Tibial nerve (tissue), 4 donors: ENCODE measurements around the gene SMAD5. TPM values are rescaled to one million over a fixed set of nuclear protein-coding genes. Genes with fewer than 3 reads are reported as not detected.
A peak's percentile ranks its signal among the peaks of the same experiment; 100 is the strongest.

Experiments
- DNase-seq, 2 donors: peaks; one replicate each; pipeline ENCODE4 v3.0.0-alpha.2; 2019; ENCODE audit warnings: low spot score in 2 of 2
- H3K27ac ChIP-seq, 4 donors: fragments of 200-600 bp; sonication (generic) in 3 of 4; one replicate each; pipeline ENCODE4 v1.5.1; 2017 to 2019; ENCODE audit warnings: mild to moderate bottlenecking in 1 of 4
- H3K27me3 ChIP-seq, 2 donors: fragments of 200-600 bp; sonication (generic) in 1 of 2; one replicate each; pipeline versions ENCODE4 v1.5.1 to v1.6.0; 2017 to 2019
- H3K36me3 ChIP-seq, 3 donors: fragments of 200-600 bp; sonication (generic); one replicate each; pipeline ENCODE4 v1.5.1; 2018 to 2019
- H3K4me1 ChIP-seq, 4 donors: fragments of 200-600 bp; sonication (generic) in 3 of 4; one replicate each; pipeline ENCODE4 v1.5.1; 2017 to 2019
- H3K4me3 ChIP-seq, 4 donors: fragments of 200-600 bp; sonication (generic) in 3 of 4; one replicate each; pipeline ENCODE4 v1.5.1; 2017 to 2019; ENCODE audit warnings: mild to moderate bottlenecking in 1 of 4, moderate library complexity in 1 of 4
- H3K9me3 ChIP-seq, 4 donors: fragments of 200-600 bp; sonication (generic) in 3 of 4; one replicate each; pipeline ENCODE4 v1.5.1; 2017 to 2019
- CTCF ChIP-seq, 5 experiments: fragments of 200-600 bp in 3 of 5; fragments of 450-650 bp in 2 of 5; sonication (generic) in 3 of 5; IDR thresholded peaks; one replicate each; pipeline ENCODE4 v1.5.1; 2016 to 2019; ENCODE audit warnings: antibody characterized with exemption in 5 of 5, mild to moderate bottlenecking in 3 of 5, moderate library complexity in 2 of 5
- EP300 ChIP-seq, 2 donors: sonication (generic); formaldehyde crosslinking; IDR thresholded peaks; one replicate each; pipeline ENCODE4 v1.6.1; 2017; ENCODE audit warnings: antibody characterized with exemption in 2 of 2, mild to moderate bottlenecking in 1 of 2
- POLR2A ChIP-seq, 2 donors: fragments of 450-650 bp; IDR thresholded peaks; one replicate each; pipeline ENCODE4 v1.6.1; 2017; ENCODE audit warnings: antibody characterized with exemption in 2 of 2, mild to moderate bottlenecking in 2 of 2, moderate library complexity in 2 of 2
- WGBS, 2 donors: methylation state at CpG; one replicate each; pipeline ENCODE4 v1.1.5; 2018; 5-methylcytosine and 5-hydroxymethylcytosine counted together
- total RNA-seq, 4 donors: library from RNA; depleted of rRNA; stranded (reverse); fragments of >200 nt; gene quantifications; one replicate each; pipeline ENCODE4 v1.1.0, GENCODE V29; 2016

Gene SMAD5
- total RNA-seq, 4 donors from 2014 or later: 34.5 to 65.5 (median 54.3) TPM

DNA sequence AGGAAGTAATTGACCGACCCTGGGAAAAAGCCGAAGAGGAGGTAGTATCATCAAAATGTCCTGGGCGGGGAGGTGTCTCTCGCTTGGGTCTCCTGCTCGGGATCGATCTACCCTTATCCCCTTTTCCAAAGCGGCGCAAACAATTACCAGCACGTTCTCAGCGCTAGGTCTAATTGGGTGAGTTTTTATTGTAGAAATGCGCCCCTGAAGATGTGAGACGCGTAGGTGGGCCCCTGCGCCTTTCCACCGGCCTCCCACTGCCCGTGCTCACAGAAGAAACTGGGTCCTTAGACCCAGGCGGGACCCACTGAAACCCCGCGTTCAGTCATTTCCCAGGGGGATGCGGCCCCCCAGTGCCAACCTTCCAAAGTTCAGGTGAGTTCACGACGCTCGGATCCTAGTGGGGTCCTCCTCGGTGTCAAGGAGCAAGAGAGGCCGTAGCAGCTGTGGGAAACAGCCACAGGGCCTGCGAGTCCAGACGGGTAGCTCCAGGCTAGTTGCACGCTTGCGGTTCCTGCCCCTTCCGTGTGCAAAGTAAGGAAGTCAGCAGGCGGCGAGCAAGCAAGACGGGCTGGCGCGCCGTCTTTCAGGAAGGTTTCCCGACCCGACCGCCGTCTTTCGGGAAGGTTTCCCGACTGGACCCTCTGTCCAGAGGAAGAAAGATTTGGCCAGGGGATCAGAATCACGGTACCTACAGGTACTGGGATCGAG lies 58.8 kb downstream of the SMAD5 start:
- Histone ChIP-seq H3K9me3 (no peaks in the 10 kb centered on the region), H3K27me3 (peaks cover 0 to 50% of the 10 kb centered on the region in 2 donors), H3K4me1 (peaks cover 0 to 36% (median 16%) of the 10 kb centered on the region in 4 donors), H3K36me3 (peaks cover 0 to 33% (median 0%) of the 10 kb centered on the region in 3 donors), H3K4me3 (peak overlapping the region in 3 of 4 donors; percentile 22 to 40 (median 33)), H3K27ac (no peak overlapping the region)
- 16 to 25% methylated on average over 43 to 44 of the region's 44 CpGs for WGBS, 2 donors
- TF ChIP-seq POLR2A (IDR thresholded peaks at IDR 0.05) (no peak), EP300 (IDR thresholded peaks at IDR 0.05) (no peak), CTCF (IDR thresholded peaks at IDR 0.05) (no peak)
- DNase-seq: no peak

DNA sequence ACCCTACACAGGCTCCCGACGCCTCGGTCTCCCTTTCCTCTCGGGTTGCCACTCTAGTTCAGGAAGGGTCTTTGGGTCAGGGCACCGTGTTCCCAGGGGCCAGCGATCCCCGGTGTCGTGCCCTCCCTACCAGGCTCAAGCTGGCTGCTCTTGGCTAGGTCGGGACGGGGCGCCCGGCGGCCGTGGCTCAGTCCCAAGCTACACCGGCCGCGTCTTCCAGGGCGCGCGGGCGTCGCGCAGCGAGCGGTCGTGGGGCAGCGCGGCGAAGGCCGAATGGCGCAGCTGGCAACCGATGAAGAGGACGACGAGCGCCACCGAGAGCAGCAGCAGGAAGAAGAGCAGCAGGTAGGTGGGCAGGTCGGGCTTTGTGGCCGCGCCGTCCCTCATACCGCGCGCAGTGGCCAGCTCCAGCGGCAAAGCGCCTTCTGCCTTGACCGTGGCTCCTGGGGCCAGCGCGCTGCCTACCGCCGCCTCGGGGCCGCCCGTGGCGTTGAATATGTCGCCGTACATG lies 59.4 kb downstream of the SMAD5 start:
- Histone ChIP-seq H3K27me3 (peaks cover 0 to 50% of the 10 kb centered on the region in 2 donors), H3K4me1 (peaks cover 0 to 36% (median 16%) of the 10 kb centered on the region in 4 donors), H3K9me3 (no peaks in the 10 kb centered on the region), H3K27ac (no peak overlapping the region), H3K36me3 (peaks cover 0 to 27% (median 0%) of the 10 kb centered on the region in 3 donors), H3K4me3 (peak overlapping the region; percentile 7 to 40 (median 28))
- 3% methylated on average over 33 to 43 of the region's 56 CpGs for WGBS, 2 donors
- DNase-seq: no peak
- TF ChIP-seq POLR2A (IDR thresholded peaks at IDR 0.05): no peak
- no peak for TF ChIP-seq EP300 (IDR thresholded peaks at IDR 0.05)
- no peak for TF ChIP-seq CTCF (IDR thresholded peaks at IDR 0.05)

DNA sequence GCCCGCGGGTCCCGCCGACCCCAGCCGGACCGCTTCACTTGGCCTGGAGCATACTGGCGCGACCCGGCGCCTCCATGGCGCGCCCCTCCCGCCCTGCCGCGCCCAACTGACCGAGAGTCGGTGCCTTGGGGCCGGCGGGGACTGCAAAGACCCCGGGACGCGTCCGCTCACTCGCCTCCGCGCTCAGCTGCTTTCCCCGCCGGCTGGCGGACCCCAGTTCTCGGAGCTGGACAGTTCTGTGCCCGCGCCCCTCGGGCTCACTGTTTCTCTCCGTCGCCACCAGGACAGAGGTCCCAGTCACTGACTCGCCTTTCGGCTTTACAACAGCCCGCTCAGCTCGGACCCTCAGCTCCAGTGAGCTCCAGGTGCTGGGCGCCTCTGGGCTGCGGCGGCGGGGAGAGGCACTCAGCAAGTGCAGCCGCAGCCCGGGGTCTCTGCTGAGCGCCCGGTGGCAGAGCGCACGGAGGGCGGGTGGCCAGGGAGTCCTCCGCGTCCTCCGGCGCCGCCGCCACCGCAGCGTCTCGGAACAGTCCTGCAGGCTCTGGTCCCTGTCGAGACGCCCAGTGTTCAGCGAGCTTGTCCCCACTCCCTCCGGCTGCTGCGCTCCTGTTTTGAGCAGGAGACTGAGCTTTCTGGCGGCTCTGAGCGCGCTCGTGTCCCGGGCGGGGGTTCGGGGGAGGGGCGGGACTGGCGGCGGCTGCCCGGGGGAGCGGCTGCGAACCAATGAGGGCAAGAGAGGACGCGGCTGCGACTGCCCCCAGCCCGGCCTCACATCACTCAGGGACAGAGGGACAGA lies 60.1 kb downstream of the SMAD5 start, which contains the start of gene SMIM32:
SMIM32 (minus strand) TSS at position 637 of the 796 bp plus-strand sequence. CDS start 638 bp downstream, outside the sequence.
- peaks cover 0 to 50% of the 10 kb centered on the region in 2 donors for H3K27me3 ChIP-seq
- DNase-seq: no peak

DNA sequence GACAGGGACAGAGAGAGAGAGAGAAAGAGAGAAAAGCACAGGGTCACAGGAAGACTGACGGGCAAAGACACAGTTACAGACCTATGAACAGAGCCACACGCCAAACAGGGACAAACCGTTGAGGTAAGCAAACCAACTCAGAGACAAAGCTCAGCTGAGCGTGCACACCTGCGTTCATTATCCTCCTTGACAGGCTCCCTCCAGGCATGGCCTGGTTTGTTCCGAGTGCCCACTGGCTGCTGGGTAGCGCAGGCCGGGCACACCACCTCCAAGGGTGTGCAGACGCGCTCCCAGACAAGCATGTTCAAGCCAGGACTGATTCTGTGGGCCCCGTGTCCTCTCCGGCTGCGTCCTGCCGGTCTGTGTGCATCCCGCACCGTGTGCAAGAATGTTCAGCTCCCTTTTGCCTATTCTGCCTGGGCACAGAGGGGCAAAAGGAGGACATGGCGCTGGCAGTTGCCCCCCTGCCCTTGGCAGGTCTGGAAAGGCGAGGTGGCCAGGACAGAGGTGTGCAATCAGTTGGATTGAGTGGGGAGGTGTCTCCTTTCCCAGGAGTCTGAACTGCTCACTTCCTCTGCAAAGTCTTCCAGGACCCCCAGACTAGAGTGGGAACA lies 60.8 kb downstream of the SMAD5 start:
- 40 to 69% methylated on average over 8 to 18 of the region's 18 CpGs for WGBS, 2 donors
- no peak for TF ChIP-seq CTCF (IDR thresholded peaks at IDR 0.05)
- Histone ChIP-seq H3K36me3 (peaks cover 0 to 13% (median 0%) of the 10 kb centered on the region in 3 donors), H3K27ac (no peak overlapping the region), H3K4me3 (peak overlapping the region in 2 of 4 donors; percentile 33 to 40), H3K4me1 (peaks cover 0 to 36% (median 16%) of the 10 kb centered on the region in 4 donors), H3K9me3 (no peaks in the 10 kb centered on the region), H3K27me3 (peaks cover 0 to 50% of the 10 kb centered on the region in 2 donors)
- DNase-seq: no peak

More for the DNA sequence above, 60.1 kb downstream of the SMAD5 start, which contains the start of gene SMIM32:
- Histone ChIP-seq H3K36me3 (peaks cover 0 to 20% (median 0%) of the 10 kb centered on the region in 3 donors), H3K9me3 (no peaks in the 10 kb centered on the region), H3K4me1 (peaks cover 0 to 36% (median 16%) of the 10 kb centered on the region in 4 donors), H3K4me3 (peak within 1 kb of the TSS; percentile 7 to 40 (median 28)), H3K27ac (no peak within 1 kb of the TSS)
- 1% methylated on average over 74 of the region's 81 CpGs for WGBS, 2 donors
- TF ChIP-seq CTCF (IDR thresholded peaks at IDR 0.05): no peak
- no peak for TF ChIP-seq EP300 (IDR thresholded peaks at IDR 0.05)
- no peak for TF ChIP-seq POLR2A (IDR thresholded peaks at IDR 0.05)
